Measurements from ENCODE around the gene ACOX3.

The ACOX3 gene

GRCh38 chr4:8393593-8394038 lies 46.9 kb downstream of the ACOX3 start:
- Histone ChIP-seq H3K79me2 (ENCODE audit: insufficient read depth, low read length) (no peaks in the 10 kb centered on the region), H3K4me2 (ENCODE audit: low read length) (peak overlapping the region; percentile 21; the same call in 1 of the 2 replicates), H3K36me3 (ENCODE audit: insufficient read depth, low read length) (no peaks in the 10 kb centered on the region), H4K20me1 (ENCODE audit: insufficient read depth, low read length) (no peaks in the 10 kb centered on the region), H3K4me3 (ENCODE audit: low read depth, low read length, poor library complexity, severe bottlenecking) (no peak overlapping the region), H3K27me3 (ENCODE audit: insufficient read depth, low read length) (no peaks in the 10 kb centered on the region), H3K4me1 (ENCODE audit: insufficient read depth, low read length, severe bottlenecking) (peaks cover 90% of the 10 kb centered on the region), H3K9ac (ENCODE audit: low read length) (peak overlapping the region; percentile 46; the same call in 1 of the 2 replicates), H3K9me3 (ENCODE audit: low read length) (no peaks in the 10 kb centered on the region), H2AFZ (ENCODE audit: low read length) (no peak overlapping the region), H3K9me2 (ENCODE audit: low read depth, low read length) (no peaks in the 10 kb centered on the region), H3K27ac (ENCODE audit: low read depth, low read length, poor library complexity, severe bottlenecking) (peak overlapping the region; percentile 100), H3F3A (ENCODE audit: insufficient read depth, low read length) (peaks cover 5% of the 10 kb centered on the region; the same call in 1 of the 2 replicates)
- TF ChIP-seq CTCF (IDR thresholded peaks at IDR 0.05; ENCODE audit: low read length) (no peak), EZH2 (IDR thresholded peaks at IDR 0.05; ENCODE audit: borderline replicate concordance, low read length) (no peak)

- Histone ChIP-seq H2AFZ (ENCODE audit: low read length) (no peak overlapping the region), H3K4me2 (ENCODE audit: low read length) (peak overlapping the region; percentile 28; the same call in 1 of the 2 replicates)
Observed at GRCh38 chr4:8392591-8393190, 47.8 kb downstream of the ACOX3 start.

GRCh38 chr4:8391972-8392371 lies 48.6 kb downstream of the ACOX3 start:
- Histone ChIP-seq H3K4me3 (ENCODE audit: low read depth, low read length, poor library complexity, severe bottlenecking) (peak overlapping the region; percentile 32), H3K4me2 (ENCODE audit: low read length) (peak overlapping the region; percentile 59; the same call in 1 of the 2 replicates), H3K79me2 (ENCODE audit: insufficient read depth, low read length) (no peaks in the 10 kb centered on the region), H3K27me3 (ENCODE audit: insufficient read depth, low read length) (no peaks in the 10 kb centered on the region), H3K27ac (ENCODE audit: low read depth, low read length, poor library complexity, severe bottlenecking) (peak overlapping the region; percentile 100), H3F3A (ENCODE audit: insufficient read depth, low read length) (peaks cover 5% of the 10 kb centered on the region; the same call in 1 of the 2 replicates), H3K9ac (ENCODE audit: low read length) (peak overlapping the region; percentile 70; the same call in 1 of the 2 replicates), H3K4me1 (ENCODE audit: insufficient read depth, low read length, severe bottlenecking) (peaks cover 77% of the 10 kb centered on the region), H3K36me3 (ENCODE audit: insufficient read depth, low read length) (peaks cover 5% of the 10 kb centered on the region; the same call in 1 of the 2 replicates), H2AFZ (ENCODE audit: low read length) (no peak overlapping the region), H4K20me1 (ENCODE audit: insufficient read depth, low read length) (no peaks in the 10 kb centered on the region), H3K9me2 (ENCODE audit: low read depth, low read length) (no peaks in the 10 kb centered on the region), H3K9me3 (ENCODE audit: low read length) (no peaks in the 10 kb centered on the region)
- TF ChIP-seq CTCF (IDR thresholded peaks at IDR 0.05; ENCODE audit: low read length) (no peak; the same call in 1 of the 2 replicates), EZH2 (IDR thresholded peaks at IDR 0.05; ENCODE audit: borderline replicate concordance, low read length) (no peak)

More at GRCh38 chr4:8392591-8393190, 47.8 kb downstream of the ACOX3 start:
- H3K9ac ChIP-seq (ENCODE audit: low read length) = peak overlapping the region; percentile 67; the same call in 1 of the 2 replicates
- H3K9me3 ChIP-seq (ENCODE audit: low read length) = no peaks in the 10 kb centered on the region
- TF ChIP-seq CTCF (IDR thresholded peaks at IDR 0.05; ENCODE audit: low read length) (no peak), EZH2 (IDR thresholded peaks at IDR 0.05; ENCODE audit: borderline replicate concordance, low read length) (no peak)
- no peaks in the 10 kb centered on the region for H3K9me2 ChIP-seq (ENCODE audit: low read depth, low read length)
- no peaks in the 10 kb centered on the region for H3K79me2 ChIP-seq (ENCODE audit: insufficient read depth, low read length)
- H4K20me1 ChIP-seq (ENCODE audit: insufficient read depth, low read length) = no peaks in the 10 kb centered on the region
- H3K36me3 ChIP-seq (ENCODE audit: insufficient read depth, low read length) = no peaks in the 10 kb centered on the region
- H3K4me1 ChIP-seq (ENCODE audit: insufficient read depth, low read length, severe bottlenecking) = peaks cover 84% of the 10 kb centered on the region
- H3K27me3 ChIP-seq (ENCODE audit: insufficient read depth, low read length) = no peaks in the 10 kb centered on the region
- peak overlapping the region; percentile 100 for H3K27ac ChIP-seq (ENCODE audit: low read depth, low read length, poor library complexity, severe bottlenecking)
- H3F3A ChIP-seq (ENCODE audit: insufficient read depth, low read length) = peaks cover 5% of the 10 kb centered on the region; the same call in 1 of the 2 replicates
- no peak overlapping the region for H3K4me3 ChIP-seq (ENCODE audit: low read depth, low read length, poor library complexity, severe bottlenecking)
